Cardiac muscle cell (in vitro differentiated cells and primary cell): Measurements from ENCODE around the gene PNPLA7. TPM values are rescaled to one million over a fixed set of nuclear protein-coding genes. Genes with fewer than 3 reads are reported as not detected.
A peak's percentile ranks its signal among the peaks of the same experiment; 100 is the strongest.

ENCODE experiments used
- DNase-seq, 2 donors: peaks; one replicate each; pipeline versions ENCODE4 v3.0.0 to v3.0.0-alpha.2; 2010 to 2017; ENCODE audit warnings: low read depth in 1 of 2, low spot score in 1 of 2
- H3K27ac ChIP-seq: fragments of 200-600 bp; sonication (generic); 2 replicates; pipeline ENCODE4 v1.5.1; 2016
- H3K27me3 ChIP-seq: fragments of 200-600 bp; sonication (generic); 2 replicates; pipeline ENCODE4 v1.6.0; 2016; ENCODE audit warnings: control low read depth
- H3K36me3 ChIP-seq: fragments of 200-600 bp; sonication (generic); 2 replicates; pipeline ENCODE4 v1.5.1; 2016; ENCODE audit warnings: control low read depth
- H3K4me1 ChIP-seq: fragments of 200-600 bp; sonication (generic); 2 replicates; pipeline ENCODE4 v1.8.1; 2017; ENCODE audit warnings: low read depth, mild to moderate bottlenecking, mixed run types
- H3K4me3 ChIP-seq: fragments of 200-600 bp; sonication (generic); 2 replicates; pipeline ENCODE4 v1.5.1; 2016; ENCODE audit warnings: mild to moderate bottlenecking
- H3K9me3 ChIP-seq: fragments of 200-600 bp; sonication (generic); 2 replicates; pipeline ENCODE4 v1.5.1; 2017; ENCODE audit warnings: low read depth, mild to moderate bottlenecking, control low read depth
- polyA plus RNA-seq: library from polyadenylated mRNA; unstranded; fragments of >200 nt; fragmentation: Nextera tagmentation; extraction: Ambion mirVana; gene quantifications from 2 replicates; pipeline ENCODE4 v1.2.1, GENCODE V29; 2016
- total RNA-seq: library from RNA; depleted of rRNA; stranded (reverse); fragments of >200 nt; gene quantifications from 2 replicates; pipeline ENCODE4 v1.2.3, GENCODE V29; 2016
- TF ChIP-seq, protein P1 (sequence below): IDR thresholded peaks from 2 replicates; pipeline ENCODE4 v1.5.1; 2012; ENCODE audit warnings: low read depth, mild to moderate bottlenecking, low read length

PNPLA7 gene
- total and polyA plus RNA-seq, 2 experiments from 2014 or later, result 1.4 to 3.6 TPM

DNA sequence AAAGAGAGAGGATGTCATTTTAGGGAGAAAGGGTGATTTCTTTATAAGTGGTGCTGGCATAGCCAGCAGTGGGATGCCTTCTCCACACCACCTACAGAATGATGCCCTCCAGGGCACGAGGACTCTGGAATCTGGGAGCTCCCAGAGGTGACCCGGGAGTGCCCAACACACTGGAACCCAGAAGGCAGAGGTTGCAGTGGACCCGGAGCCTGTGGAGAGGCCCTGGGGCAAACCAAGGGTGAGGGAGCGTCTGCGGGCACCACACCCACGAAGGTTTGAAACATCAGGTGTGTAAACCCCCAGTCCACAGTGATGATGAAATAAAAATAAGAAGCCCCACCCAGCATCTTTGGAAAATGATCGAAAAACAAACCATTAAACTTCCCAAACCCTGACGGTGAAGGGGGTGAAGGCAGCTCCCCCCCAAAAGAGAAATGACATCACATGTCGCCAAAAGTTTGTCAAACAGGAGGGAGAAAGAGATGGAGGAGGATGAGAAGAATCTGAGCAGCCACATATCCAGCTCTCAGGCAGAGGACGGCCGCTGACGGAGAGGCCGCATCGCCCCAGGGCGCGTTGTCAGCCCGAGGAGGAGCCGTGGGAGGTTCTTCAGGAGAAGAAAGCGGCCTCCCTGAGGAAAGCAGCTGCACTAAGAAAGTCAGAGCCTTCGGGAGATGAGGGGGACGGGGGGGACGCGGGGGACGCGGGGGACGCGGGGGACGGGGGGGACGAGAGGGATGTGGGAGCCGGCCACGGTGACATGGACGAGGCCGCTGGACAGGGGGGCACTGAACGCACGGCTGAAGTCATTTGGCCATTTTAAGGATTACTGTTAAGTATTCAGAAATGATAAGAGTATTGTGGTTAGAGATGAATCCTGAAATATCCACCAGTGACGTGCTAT lies 47.9 kb downstream of the PNPLA7 start:
- Histone ChIP-seq H3K4me3 (no peak overlapping the region), H3K4me1 (no peaks in the 10 kb centered on the region), H3K27me3 (no peaks in the 10 kb centered on the region), H3K27ac (no peak overlapping the region), H3K9me3 (no peaks in the 10 kb centered on the region), H3K36me3 (no peaks in the 10 kb centered on the region)
- TF ChIP-seq, protein P1, sequence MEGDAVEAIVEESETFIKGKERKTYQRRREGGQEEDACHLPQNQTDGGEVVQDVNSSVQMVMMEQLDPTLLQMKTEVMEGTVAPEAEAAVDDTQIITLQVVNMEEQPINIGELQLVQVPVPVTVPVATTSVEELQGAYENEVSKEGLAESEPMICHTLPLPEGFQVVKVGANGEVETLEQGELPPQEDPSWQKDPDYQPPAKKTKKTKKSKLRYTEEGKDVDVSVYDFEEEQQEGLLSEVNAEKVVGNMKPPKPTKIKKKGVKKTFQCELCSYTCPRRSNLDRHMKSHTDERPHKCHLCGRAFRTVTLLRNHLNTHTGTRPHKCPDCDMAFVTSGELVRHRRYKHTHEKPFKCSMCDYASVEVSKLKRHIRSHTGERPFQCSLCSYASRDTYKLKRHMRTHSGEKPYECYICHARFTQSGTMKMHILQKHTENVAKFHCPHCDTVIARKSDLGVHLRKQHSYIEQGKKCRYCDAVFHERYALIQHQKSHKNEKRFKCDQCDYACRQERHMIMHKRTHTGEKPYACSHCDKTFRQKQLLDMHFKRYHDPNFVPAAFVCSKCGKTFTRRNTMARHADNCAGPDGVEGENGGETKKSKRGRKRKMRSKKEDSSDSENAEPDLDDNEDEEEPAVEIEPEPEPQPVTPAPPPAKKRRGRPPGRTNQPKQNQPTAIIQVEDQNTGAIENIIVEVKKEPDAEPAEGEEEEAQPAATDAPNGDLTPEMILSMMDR, result no peak
- DNase-seq, result peak in 1 of 2 donors; percentile 32

DNA sequence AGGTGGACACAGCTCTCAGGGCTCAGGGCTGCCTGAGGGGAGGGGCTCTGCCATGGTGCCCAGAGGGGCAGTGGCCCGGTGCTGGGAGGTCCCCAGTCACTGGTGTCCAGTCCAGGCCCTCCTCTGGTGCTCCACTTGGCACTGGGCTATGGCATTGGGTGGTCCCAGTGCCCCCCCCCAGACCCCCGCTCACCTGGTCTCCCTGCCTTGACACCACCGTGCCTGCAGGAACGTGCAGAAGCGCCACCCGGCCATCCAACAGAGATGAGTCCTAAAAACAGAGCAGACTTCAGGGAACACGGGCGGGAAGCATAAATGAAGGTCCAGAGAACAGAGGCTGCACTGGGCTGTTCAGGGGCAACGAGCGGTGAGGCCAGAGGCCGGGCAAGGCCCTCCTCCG lies 48.7 kb downstream of the PNPLA7 start:
- TF ChIP-seq, protein P1, result no peak
- Histone ChIP-seq H3K36me3 (no peaks in the 10 kb centered on the region), H3K9me3 (no peaks in the 10 kb centered on the region), H3K4me3 (no peak overlapping the region), H3K27me3 (no peaks in the 10 kb centered on the region), H3K4me1 (no peaks in the 10 kb centered on the region), H3K27ac (no peak overlapping the region)
- DNase-seq, result no peak

DNA sequence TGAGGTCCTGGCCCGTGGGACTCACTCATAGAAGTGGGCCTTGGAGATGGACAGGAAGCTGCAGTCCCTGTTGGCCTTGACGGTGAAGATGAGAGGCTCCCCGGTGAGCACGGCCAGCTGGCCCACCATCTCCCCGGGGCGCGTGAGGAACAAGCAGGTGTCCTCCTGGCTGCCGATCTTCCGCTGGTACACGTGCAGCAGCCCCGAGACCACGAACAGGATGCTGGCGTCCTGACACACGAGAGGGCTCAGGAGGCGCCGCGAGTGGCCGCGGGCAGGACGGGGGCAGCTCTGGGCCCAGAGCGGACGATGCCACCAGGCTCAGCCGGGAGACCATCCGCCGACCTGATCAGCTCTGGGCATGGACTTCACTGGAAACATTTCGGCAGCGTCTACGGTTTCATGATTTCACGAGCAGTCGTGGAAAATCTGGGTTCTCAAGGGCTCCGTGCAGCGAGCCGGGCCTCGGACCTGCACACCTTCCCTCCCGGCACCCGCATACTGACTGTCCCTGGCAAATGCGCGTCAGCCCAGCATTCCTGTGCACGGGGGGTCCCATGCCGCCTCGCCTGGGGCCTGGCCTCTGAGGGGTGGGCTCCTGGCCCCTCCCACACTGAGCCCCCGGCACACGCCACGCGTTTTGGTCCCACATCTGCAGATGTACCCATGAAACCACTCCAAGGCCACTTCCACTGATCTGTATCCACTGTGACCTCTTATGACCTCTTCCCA lies 49.4 kb downstream of the PNPLA7 start:
- Histone ChIP-seq H3K27me3 (no peaks in the 10 kb centered on the region), H3K9me3 (no peaks in the 10 kb centered on the region), H3K4me1 (no peaks in the 10 kb centered on the region), H3K27ac (no peak overlapping the region), H3K36me3 (no peaks in the 10 kb centered on the region), H3K4me3 (no peak overlapping the region)
- no peak for DNase-seq
- TF ChIP-seq, protein P1, result no peak

DNA sequence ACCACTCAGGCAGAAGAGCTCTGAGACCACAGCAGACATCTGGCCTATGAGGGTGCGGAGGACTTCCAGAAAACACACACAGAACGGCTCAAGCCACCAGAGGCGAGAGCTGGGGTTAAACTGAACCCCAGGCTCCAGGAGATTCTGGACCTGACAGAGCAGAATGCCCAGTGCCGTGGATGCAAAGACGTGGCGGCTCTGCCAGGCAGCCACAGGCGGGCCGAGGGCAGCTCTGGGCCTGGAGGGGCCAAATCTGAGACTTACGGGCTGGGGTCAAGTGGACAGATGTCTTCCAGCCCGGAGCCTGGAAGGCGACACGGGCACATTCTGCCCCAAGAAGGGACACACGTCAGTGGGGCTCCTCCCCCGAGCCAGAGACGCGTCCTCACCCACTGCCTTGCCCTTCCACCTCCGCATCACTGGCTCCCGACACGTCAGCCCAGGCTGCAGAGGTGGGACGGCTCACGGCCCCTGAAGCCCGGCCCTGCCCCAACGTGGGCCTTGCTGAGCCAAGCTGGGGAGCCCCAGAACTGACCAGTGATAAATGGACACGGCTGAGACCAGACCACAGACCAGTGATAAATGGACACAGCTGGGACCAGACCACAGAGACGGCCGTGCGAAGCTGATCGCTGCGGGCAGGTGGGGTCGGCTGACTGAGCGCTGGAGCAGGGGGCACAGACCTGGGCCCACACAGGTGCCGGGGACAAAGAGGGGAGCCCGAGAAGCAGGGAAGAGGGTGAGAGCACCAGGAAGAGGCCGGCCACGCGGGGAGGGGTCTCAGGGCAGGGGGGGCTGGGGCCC lies 50.1 kb downstream of the PNPLA7 start:
- Histone ChIP-seq H3K27ac (no peak overlapping the region), H3K9me3 (no peaks in the 10 kb centered on the region), H3K4me3 (no peak overlapping the region), H3K27me3 (no peaks in the 10 kb centered on the region), H3K4me1 (no peaks in the 10 kb centered on the region), H3K36me3 (no peaks in the 10 kb centered on the region)
- TF ChIP-seq, protein P1, result no peak
- DNase-seq, result no peak

DNA sequence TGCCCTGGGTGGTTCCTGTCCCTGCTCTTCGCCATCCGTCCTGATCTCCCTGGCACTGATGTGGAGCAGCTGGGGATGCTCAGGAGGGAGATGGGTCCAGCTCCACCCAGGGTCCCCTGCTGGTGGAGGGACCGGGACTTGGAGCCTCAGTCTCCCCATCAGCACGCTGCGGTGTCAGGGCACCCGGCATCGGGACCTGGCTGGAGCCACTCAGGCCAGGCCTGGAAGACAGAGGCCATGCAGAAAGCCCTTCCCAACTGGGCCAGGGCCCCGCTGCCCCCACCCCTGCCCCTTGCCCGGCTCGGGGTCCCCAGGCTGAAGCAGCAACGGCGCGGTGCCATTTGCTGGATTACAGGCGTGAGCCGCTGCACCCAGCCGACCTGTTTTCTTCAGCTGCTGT lies 50.8 kb downstream of the PNPLA7 start:
- no peak overlapping the region for H3K27ac ChIP-seq
- DNase-seq, result no peak

More for the DNA sequence above, 50.8 kb downstream of the PNPLA7 start:
- no peaks in the 10 kb centered on the region for H3K36me3 ChIP-seq
- H3K27me3 ChIP-seq, result no peaks in the 10 kb centered on the region
- TF ChIP-seq, protein P1, result no peak
- H3K9me3 ChIP-seq, result no peaks in the 10 kb centered on the region
- H3K4me1 ChIP-seq, result no peaks in the 10 kb centered on the region
- H3K4me3 ChIP-seq, result no peak overlapping the region
